ENCODE measurements around the gene YKT6. TPM values are rescaled to one million over a fixed set of nuclear protein-coding genes. Genes with fewer than 3 reads are reported as not detected.
A peak's percentile ranks its signal among the peaks of the same experiment; 100 is the strongest.
"Not testable (repeated sequence)": the region's sequence is repeated elsewhere in the genome, so short reads cannot be mapped to it uniquely, and the experiment has no call there.

The YKT6 gene
- total RNA-seq, 1 experiment from 2014 or later: 118 TPM

DNA sequence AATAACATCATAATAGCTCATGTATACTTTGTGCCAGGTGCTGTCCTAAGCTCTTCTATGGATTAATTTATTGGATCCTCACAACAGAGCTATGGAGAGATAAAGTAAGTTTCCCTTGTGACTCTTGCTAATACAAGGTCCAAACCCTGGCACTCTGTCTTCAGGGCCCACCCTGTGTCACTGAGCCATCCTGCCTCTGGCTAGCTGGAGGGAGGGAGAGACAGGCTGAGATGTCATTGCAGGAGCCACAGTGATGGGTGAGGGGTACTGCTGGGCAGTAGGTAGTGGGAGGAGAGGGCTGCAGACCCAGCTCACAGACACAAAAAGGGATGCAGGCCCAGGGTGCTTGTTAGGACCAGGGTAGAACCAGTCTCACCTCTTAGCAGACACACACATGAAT, 28.4 kb upstream of the YKT6 start:
- DNase-seq (ENCODE audit: low read depth): no peak

DNA sequence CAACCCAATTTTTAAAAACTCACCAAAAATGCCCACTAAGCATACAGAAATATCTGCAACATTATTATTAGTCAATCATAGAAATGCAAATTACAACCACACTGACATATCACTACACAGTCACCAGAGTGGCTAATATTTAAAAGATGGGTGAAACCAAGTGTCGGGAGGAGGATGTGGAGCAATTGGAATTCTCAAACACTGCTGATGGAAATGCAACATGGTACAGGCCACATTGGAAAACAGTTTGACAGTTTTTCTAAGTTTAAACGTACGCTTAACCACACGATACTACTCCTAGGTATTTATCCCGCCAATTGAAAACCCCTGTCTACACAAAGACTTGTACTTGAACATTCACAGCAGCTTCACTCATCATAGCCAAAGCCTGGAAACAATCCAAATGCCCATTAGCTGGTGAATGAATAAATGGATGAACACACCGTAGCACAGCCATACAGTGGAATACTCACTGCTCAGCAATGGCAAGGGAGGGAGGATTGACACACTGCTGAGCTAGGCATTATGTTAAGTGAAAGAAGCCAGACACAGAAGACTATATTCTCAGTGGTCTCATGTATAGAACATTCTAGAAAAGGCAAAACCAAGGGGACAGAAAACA, 27.9 kb upstream of the YKT6 start:
- peak; percentile 40 for DNase-seq (ENCODE audit: low read depth)

DNA sequence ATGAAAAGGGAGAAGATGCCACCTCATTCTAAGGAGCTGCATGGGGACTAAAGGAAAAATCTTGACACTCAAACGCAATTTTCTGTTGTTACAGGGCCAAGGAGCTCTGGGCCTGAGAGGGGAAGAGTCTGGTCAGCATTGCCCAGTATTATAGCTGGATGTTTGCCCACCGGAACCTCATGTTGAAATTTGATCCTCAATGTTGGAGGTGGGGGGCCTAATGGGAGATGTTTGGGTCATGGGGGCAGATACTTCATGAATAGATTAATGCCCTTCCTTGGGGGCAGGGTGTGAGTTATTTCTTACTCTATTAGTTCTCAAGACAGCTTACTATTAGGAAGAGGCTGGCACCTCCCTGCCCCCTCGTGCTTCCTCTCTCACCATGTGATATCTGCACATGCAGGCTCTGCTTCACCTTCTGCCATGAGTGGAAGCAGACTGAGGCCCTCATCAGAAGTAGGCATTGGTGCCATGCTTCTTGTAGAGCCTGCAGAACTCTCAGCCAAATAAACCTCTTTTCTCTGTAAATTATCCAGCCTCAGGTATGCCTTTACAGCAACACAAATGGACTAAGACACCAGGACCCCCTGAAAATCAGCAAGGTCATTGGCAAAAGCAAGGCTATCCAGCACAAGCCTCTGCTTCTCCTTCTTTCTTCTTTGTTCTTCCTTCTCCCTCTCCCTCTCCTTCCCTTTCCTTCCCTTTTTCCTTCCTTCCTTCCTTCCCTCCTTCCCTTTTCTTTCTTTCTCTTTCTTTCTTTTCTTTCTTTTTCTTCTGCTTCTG, 26.7 kb upstream of the YKT6 start:
- no peak for DNase-seq (ENCODE audit: low read depth)

DNA sequence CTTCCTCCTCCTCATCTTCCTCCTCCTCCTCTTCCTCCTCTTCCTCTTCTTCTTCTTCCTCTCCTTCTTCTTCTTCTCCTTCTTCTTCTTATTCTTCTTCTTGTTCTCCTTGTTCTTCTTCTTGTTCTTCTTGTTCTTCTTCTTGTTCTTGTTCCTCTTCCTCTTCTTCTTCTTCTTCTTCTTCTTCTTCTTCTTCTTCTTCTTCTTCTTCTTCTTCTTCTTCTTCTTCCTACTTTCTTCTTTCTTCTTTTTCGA, 26.2 kb upstream of the YKT6 start:
- DNase-seq (ENCODE audit: low read depth): not testable (repeated sequence)

DNA sequence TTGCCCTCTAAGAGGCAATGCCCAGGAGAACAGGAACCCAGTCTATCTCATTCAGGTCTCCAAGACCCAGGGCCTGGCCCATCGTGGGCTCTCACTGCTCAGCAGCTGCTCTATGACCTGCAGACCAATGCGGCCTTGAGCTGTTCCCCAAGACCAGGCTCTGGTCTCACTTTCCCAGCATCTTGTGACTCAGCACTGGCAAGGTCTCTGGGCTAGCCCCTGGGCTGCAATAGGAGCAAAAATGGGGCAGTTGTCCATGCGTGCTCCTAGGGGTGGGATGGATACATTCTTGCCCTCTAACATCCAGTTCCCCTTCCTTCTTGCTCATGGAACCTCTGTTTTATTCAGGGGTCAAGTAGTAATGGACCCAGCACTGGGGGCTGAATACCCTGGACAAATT, 25.0 kb upstream of the YKT6 start:
- DNase-seq (ENCODE audit: low read depth): no peak

DNA sequence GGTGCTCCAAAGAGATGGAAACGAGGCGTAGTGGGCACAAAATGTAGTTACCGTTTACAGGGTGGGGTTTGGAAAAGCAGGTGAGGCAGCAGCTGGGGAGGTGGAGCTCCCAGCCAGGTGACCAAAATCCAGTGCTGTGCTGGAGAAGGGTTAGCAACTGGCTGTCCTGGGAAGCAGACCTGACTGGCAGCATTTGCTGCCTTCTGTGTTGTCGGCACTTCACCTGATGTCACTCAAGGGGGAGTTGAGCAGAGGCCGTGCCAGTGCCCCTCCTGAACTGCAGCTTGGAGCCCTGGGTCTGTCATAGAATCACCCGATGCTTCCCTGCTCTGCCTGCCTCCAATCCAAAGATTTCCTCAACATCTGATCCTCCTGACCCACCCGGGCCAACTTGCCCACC, 24.3 kb upstream of the YKT6 start:
- DNase-seq (ENCODE audit: low read depth): no peak

DNA sequence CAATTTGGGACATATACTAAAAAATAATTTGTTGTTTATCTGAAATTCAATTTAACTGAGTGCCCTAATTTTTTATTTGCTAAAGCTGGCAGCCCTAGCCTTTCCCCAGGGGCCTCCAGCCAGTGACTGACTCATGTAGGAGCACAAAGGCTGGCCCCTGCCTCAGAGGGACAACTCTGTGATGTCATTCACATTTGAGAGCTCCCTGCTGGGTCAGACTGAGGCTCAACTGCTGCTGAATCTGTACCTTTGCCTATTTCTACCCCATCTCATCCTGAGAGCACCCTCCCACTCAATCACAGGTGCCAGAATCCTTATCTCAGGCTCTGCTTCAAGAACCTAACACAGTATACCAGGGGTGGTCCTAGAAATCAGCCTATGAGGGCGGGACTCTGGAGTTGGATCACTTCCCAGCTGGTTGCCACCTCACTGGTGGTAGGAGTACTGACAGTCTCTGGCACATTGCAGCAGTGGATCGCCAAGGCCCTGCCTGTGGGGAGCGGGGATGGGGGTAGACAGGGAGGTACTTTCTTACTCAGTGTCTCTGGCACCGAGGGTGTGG, 23.1 kb upstream of the YKT6 start:
- peak; percentile 78 for DNase-seq (ENCODE audit: low read depth)

DNA sequence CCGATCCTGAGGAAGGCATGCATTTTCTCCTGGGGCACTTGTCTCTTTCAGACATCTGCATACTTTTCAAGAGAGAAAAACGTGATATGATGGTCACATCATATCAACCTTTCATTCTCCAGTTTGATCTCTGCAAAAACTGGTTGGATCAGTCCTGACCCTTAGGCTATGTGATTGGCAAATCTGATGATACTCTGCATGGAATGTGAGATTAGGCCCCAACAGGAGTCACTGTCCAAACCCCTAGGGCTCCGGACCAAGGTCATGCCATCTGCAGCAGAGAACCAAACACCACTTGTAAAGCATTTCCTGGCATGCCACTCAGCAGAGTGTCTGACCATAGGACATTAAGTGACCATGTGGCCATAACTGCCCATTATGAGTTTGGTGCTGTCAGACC, 20.1 kb upstream of the YKT6 start:
- no peak for DNase-seq (ENCODE audit: low read depth)

DNA sequence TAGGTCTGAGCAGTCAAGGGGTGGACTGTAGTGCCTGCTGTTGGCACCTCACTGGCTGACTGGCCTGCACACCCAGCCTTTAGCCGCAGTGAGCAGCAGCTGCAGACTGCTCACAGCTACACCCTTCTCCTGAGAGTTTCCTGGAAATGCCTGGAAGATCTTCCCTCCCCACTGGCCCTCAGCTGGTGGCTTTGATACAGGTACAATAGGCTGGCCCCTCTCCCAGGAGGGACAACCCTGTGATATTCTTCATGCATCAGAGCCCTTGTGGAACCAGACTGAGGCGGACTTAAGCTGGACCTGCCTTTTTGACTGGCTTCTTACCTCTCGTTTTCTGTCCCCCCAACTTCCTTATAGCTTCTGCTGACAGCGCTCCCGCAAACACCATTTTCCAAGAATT, 18.0 kb upstream of the YKT6 start:
- no peak for DNase-seq (ENCODE audit: low read depth)

DNA sequence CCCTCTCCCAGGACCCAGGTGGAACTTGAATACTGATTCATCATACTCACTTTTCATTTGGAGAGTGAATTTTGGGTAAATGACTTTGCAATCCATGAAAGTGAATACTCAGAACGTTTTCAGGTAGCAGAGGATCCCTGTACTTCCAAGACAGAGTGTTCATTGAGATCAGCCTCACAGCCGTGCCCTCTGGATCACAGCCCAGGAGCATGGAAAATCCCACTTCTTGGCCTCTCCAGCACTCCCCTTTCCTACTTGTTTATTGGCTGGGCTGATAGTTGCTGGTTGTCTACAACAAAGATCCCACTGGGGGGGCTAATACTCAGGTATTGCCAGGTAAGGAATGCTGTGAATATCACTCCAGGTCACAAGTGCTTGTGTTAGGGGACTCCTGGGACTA, 17.4 kb upstream of the YKT6 start:
- no peak for DNase-seq (ENCODE audit: low read depth)

DNA sequence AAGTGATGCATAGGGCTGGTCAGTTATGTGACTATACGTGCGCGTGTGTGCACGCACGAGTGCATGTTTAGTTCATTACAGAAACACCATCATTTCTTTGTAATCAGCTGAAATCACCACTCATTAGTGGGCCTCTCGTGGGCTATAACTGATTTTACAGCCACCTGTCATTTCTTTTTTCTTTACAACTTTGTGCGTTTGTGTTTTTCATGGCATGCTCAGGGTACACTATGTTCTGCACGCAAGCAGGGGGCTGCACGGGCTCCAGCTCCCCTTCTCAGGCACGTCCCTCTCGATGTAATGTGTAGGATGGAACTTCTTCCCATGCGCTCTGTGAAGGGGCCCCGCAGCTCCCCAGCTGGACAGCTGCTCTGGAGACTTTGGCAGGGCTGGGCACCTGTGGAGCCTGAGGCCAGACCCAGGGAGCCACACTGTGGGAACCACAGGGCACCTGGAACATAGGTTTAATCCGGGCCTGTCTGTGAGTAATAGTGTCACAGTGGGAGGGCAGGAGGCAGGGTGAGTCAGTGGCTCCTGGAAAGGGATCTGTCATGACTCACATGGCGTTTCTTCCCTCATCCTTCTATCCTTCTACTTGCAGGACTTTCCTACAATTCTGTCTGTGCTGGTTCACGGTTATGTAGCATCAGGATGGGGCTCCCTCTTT, 16.4 kb upstream of the YKT6 start:
- peak; percentile 96 for DNase-seq (ENCODE audit: low read depth)

DNA sequence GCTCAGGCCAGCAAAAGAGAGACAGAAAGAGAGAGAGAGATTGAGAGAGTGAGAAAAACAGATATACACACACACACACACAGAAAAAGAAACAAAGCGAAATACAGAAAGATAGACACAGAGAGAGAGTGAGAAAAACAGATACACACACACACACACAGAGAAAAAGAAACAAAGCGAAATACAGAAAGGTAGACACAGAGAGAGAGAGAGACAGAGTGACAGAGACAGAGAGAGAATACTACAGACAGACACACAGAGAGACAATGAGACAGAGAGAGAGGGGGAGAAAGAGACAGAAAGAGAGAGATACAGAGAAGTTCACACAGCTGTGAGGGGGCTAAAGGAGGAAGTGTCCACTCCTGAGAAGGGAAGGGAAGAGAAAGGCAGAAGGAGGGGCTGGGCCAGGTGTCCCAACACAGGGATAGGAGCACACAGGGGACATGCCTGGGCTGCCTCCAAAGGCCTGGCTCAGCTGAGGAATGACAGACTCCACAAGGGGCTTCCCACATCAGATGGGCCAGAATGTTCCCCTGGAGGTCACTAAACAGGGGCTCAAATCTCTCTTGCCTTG, 15.8 kb upstream of the YKT6 start:
- DNase-seq (ENCODE audit: low read depth): no peak

DNA sequence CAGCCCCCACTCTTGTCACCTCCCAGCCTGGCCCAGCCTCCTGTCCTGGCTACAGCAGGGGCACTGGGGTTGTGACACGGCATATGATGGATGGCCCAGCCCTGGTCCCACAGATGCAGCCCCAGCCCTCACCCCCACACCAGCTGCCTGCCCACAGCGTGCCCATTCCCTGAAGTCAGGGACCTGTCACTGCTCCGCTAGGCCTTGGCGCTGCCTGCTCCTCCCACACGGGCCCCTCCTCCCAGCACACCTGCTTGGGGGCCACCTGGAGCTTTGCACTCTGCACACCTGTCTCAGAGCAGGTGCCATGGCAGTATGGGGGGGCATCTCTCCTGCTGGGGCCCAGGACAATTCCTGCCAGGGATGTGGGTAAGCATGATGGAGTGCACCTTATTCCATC, 15.0 kb upstream of the YKT6 start:
- no peak for DNase-seq (ENCODE audit: low read depth)

DNA sequence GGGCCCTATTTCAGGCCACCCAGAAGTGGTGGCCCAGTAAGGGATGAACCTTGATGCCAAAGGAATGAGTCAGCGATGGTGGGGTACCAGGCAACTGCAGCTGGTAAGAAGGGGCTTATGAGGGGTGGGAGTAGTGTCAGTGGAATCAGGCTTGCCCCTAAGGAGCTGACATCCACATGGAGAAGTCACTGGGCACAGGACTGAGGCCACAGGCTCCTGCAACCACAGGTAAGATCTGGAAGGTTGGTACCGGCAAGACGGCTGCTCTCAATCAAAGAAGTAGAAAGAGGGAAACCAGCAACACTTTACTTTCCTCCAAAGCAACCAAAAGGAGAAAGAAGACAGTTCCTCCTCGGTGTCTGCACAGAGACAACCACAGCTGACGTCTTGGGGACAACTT, 14.0 kb upstream of the YKT6 start:
- no peak for DNase-seq (ENCODE audit: low read depth)

DNA sequence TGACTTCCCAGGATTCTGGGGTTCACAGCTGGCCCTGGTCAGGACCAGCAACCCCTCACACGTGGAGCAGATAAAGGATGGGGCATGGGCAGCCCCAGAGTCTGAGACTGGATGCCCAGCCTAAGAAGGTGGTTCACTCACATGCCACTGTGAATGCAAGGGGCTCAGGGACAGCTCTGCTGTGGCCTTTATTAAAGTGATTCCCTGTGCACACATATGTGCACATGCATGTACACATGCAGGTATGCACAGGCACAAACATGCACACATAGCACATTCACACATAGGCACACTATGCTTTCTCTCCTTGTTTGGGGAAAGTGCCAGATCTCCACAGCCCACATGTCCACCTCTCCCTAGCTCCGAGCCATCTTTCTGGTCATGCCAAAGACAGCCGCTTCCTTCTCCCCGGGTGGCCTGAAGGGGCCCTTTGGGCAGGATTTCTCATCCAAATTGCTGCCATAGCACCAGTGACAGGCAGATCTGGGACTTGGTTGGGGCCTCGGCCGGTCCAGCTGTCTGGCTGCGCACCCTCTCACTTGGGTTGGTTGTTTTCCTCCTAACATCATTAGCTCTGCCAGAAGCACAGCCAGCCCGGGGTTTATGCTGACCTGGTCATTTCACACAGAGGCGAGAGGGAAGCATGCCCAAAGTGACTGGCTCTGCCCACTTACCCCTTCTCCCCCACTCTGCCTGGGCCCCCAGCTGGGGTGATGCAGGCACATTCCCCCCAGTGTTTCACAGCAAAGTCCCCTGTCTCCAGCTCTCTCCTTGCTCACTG, 13.0 kb upstream of the YKT6 start:
- peak; percentile 47 for DNase-seq (ENCODE audit: low read depth)

DNA sequence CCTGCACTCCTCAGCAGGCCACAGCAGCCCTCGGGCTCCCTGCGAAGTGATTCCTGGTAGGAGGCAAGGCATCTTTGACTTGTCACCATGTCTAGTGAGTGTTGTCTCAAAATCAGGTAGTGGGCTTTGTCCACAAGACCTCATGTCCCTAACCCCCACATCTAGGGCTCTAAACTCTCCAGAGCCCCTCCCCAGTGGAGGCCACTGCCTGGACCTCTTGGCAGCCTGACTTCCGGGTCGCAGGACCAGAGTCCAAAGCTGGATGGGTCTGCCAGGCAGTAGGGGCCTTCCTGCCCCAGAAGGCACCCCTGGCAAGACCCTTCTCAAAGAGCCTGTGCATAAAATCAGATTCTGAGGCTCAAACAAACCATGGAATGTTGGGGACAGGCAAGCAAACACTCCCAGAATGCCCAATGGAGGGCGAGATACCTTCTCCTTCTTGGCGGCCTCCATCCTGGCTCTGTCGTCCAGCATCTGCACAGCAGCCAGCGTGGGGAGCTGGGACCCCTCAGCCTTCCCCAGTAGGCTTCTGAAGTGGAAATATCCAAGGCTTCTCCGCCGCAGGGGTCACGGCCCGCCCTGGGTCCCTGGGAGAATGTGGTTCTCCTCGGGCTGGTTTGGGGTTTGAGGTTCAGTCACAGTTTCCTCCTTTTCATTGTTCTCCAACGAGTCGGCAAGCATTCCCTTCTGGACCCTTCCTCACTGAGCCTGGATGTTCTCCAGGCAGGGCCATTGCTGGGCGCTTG, 12.1 kb upstream of the YKT6 start:
- no peak for DNase-seq (ENCODE audit: low read depth)

DNA sequence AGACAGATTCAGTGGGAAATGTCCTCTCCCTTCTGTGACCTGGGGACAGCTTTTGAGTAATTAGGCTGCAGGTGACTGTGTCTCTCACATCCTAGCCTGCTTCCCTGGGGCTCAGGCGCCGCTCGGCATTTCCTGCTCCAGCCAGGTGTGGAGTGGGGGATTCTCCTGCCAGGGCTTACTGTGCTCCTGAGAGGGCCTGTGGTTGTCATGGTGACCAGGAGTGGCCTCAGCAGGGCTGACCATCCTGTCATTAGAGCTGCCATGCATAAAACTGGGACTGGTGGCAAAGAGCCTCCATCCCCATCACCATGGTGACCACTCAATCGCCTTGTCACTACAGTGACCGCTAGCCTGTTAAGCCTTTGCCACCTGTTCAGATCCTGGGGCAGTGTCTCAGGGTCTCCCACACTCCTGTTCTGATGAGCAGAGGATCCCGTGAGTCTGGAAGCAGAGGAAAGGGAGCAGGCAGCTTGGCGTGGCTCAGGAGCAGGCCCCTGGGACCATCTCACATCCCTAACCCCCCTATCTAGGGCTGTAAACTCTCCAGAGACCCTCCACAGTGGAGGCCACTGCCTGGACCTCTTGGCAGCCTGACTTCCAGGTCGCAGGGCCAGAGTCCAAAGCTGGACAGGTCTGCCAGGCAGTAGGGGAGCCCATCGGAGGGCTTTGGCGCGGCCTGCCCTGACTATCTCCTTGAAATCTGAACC, 11.3 kb upstream of the YKT6 start, which contains the start of gene GCK:
TSS of gene GCK (minus strand) at position 154 of the 707 bp plus-strand sequence. CDS start 486 bp downstream, outside the sequence.
- DNase-seq (ENCODE audit: low read depth): no peak

DNA sequence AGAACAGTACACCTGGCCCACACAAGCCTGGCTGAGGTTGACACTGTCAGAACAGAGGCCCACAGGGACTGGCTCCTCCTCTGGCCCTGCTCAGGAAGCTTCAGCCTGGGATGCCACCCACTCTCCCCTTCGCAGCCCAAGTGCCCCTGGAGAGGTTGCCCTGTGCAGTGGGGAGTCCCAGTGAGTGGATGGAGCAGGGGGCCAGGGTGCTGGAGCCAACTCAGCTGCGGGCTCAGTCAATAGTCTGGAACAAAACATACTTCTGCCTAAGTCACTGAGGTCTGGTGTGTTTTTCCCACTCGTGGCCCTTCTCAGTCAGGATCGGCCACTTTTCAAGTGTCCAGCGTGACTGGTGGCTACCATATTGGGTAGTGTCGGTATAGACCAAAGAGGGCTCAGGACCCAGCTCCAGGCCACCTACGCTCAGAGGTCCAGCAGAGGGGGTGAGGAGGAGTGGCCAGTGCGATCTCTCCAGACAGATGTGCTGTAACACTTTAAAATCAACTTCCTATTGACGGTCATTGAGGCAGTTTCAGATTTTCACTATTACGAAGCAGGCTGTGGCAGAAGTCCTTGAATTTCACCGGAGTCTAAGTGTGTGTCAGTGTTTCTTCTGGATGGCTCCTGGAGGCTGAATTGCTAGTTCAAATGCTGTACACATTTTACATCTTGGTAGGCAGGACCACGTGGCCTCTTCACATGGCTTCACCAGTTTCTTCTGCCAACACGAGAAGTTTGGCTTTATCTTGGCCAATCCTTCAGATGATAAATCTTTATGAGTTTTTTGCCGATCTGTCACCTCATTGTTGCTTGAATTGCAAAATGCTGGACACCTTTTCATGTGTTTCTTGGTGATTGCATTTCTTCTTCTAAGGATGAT, 10.5 kb upstream of the YKT6 start:
- DNase-seq (ENCODE audit: low read depth): no peak

DNA sequence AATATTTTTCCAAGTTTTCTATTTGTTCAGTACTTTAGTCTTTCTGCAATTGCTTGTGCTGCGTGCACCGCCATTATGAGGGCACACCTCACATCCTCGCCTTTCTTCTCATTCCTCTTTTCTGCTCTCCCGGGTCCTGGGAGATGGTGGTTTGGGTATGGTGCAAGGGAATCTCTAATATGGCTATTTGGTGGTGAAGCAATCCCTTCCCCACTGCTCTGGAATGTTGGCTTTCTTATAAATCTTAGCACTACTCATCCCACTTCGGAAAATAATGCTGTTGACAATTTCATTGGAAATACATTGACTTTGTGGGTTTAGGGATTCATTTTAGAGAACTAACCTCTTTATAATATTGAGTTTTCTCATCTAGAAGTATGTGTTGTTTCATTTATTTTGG, 9.6 kb upstream of the YKT6 start:
- no peak for DNase-seq (ENCODE audit: low read depth)

Data from RPMI7951 (cell line).